H1 (cell line): ENCODE measurements around the gene SMC6. TPM values are rescaled to one million over a fixed set of nuclear protein-coding genes. Genes with fewer than 3 reads are reported as not detected.

Experiments
- NANOG ChIP-seq: IDR thresholded peaks from 2 replicates; pipeline ENCODE4 v1.6.1; 2011; ENCODE audit warnings: low read length, low read depth, mild to moderate bottlenecking, inconsistent platforms; ENCODE audit not compliant: insufficient read depth, poor library complexity, severe bottlenecking
- RXRA ChIP-seq: IDR thresholded peaks from 2 replicates; pipeline ENCODE4 v1.6.1; 2011; ENCODE audit warnings: low read depth, mild to moderate bottlenecking, low read length, moderate library complexity; ENCODE audit not compliant: insufficient read depth
- TCF12 ChIP-seq: IDR thresholded peaks from 2 replicates; pipeline ENCODE4 v1.6.1; 2011; ENCODE audit warnings: low read depth, mild to moderate bottlenecking, low read length
- YY1 ChIP-seq: IDR thresholded peaks from 2 replicates; pipeline ENCODE4 v1.6.1; 2011; ENCODE audit warnings: low read depth, mild to moderate bottlenecking, low read length
- polyA plus RNA-seq, 7 experiments: library from polyadenylated mRNA; depleted of rRNA in 3 of 7; stranded (reverse) in 5 of 7; unstranded in 2 of 7; fragments of >200 nt in 5 of 7; fragments of 200-250 nt in 2 of 7; gene quantifications; 1 replicate in 5 of 7; 2 replicates in 1 of 7; 4 replicates in 1 of 7; pipeline versions ENCODE4 v1.2.1 to v1.2.3, GENCODE V29; 2011 to 2013; ENCODE audit warnings: missing spikeins in 2 of 7, mixed read lengths in 2 of 7
- total RNA-seq: library from RNA; stranded (reverse); fragmentation: NEBNext Ultra II Directional; extraction: Animal tissue kit (Norgen Biotek cat#: 25700); gene quantifications from 2 replicates; pipeline ENCODE4 v1.2.1, GENCODE V29; 2021

Gene SMC6
- total and polyA plus RNA-seq, 2 of the 8 experiments (the other 6 are each of a cell fraction or from before 2014, with no cell fraction given), result 9.7 to 49.5 TPM

DNA sequence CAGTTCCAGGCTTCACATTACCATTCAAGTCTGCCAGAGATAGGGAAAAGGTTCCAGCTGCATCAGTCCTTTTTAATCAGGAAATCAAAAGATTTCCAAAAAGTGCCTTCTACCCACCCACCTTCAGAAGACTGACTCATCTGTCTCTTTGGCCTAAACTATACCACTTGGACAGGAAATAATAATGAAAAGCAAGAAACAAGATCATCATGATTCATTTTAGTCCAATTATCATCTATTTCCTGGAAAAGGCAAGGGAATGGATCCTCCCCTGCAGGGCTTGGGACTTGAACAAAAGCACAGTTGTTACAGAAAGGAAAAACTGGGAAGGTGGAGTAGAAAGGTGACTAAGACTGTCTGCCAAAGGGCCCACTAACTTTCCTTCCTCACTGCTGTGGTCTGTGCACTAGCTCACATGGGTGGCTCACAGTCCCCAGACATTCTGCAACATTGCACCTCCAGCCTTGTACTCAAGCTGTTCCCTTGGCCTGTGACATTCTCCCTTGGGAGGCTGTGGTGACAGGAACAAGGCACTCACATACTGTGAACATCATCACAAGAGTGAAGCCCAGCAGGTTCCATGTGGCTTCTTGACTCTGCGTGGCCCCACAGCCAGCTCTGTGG is 137.8 kb downstream of the SMC6 start (continued):
- TF ChIP-seq RXRA, result no peak
- no peak for TF ChIP-seq YY1
- no peak for TF ChIP-seq TCF12
- no peak for TF ChIP-seq NANOG
